HepG2 (cell line): ENCODE measurements around the gene FAR1. TPM values are rescaled to one million over a fixed set of nuclear protein-coding genes. Genes with fewer than 3 reads are reported as not detected.

Experiments used
- ATAC-seq: fragments of 200-7000 bp; cut with Tn5 transposase; 3 replicates; pipeline ENCODE4 v1.9.1; 2020; ENCODE audit warnings: mild to moderate bottlenecking, moderate library complexity
- BruUV-seq: library from RNA; stranded (reverse); fragments of 400-500 nt; replicated peaks from 2 replicates; lab custom pipeline; 2021; lab: Mats Ljungman, UMichigan
- CTCF ChIA-PET: fragments of 300-600 bp; formaldehyde crosslinking; extraction: SDS; loops from one replicate; lab custom pipeline; 2021; ENCODE audit warnings: low total read pairs, inconsistent platforms, low intra/inter-chr PET ratio; lab: Yijun Ruan, JAX
- POLR2A ChIA-PET: fragments of 350-600 bp; sonication (Branson Sonifier 250); formaldehyde crosslinking; loops from one replicate; lab custom pipeline; 2020; ENCODE audit warnings: antibody characterized with exemption, inconsistent platforms; lab: Yijun Ruan, JAX
- DNase-seq: peaks from one replicate; pipeline ENCODE4 v3.0.0-alpha.2; 2015; ENCODE audit warnings: low spot score
- FAIRE-seq: peaks from 3 replicates; lab custom pipeline; 2011; peaks lifted over from hg19 to GRCh38; lab: Jason Lieb, UNC
- H2AFZ ChIP-seq: one replicate; pipeline ENCODE4 v1.6.1; 2011; ENCODE audit warnings: low read length, inconsistent platforms
- H3K27ac ChIP-seq: fragments of 300-600 bp; 3 replicates; pipeline ENCODE4 v1.8.0; 2011; ENCODE audit warnings: mixed run types, mild to moderate bottlenecking, mixed read lengths, low read length, inconsistent platforms; ENCODE audit not compliant: insufficient read depth; ENCODE audit errors: extremely low read length
- H3K27me3 ChIP-seq, 2 experiments: fragments of 200-600 bp in 1 of 2; 2 replicates in 1 of 2; 3 replicates in 1 of 2; pipeline versions ENCODE4 v1.6.0 to v1.8.0; 2011; ENCODE audit warnings: low read length in 2 of 2, mild to moderate bottlenecking in 2 of 2, moderate library complexity in 2 of 2, inconsistent platforms in 1 of 2; ENCODE audit not compliant: insufficient read depth in 2 of 2, control insufficient read depth in 1 of 2
- H3K36me3 ChIP-seq, 2 experiments: fragments of 200-600 bp in 1 of 2; replicated peaks in 1 of 2; 2 replicates in 1 of 2; 3 replicates in 1 of 2; pipeline versions ENCODE4 v1.5.1 to v1.8.0; 2011; ENCODE audit warnings: low read length in 2 of 2, inconsistent platforms in 1 of 2; ENCODE audit not compliant: insufficient read depth in 2 of 2, control insufficient read depth in 1 of 2
- H3K4me1 ChIP-seq: 2 replicates; pipeline ENCODE4 v1.5.1; 2012; ENCODE audit warnings: low read length, inconsistent platforms; ENCODE audit not compliant: insufficient read depth
- H3K4me2 ChIP-seq: 2 replicates; pipeline ENCODE4 v1.6.0; 2011; ENCODE audit warnings: low read depth, low read length, inconsistent platforms
- H3K4me3 ChIP-seq, 3 experiments: fragments of 200-600 bp in 1 of 3; sonication (generic), shearing (Covaris generic) in 1 of 3; replicated peaks in 1 of 3; 2 replicates each; pipeline ENCODE4 v1.5.1; 2011 to 2016; ENCODE audit warnings: low read length in 3 of 3, inconsistent platforms in 2 of 3, low read depth in 2 of 3, mild to moderate bottlenecking in 2 of 3, control low read depth in 1 of 3, mixed read lengths in 1 of 3; ENCODE audit not compliant: insufficient read depth in 1 of 3
- H3K79me2 ChIP-seq: one replicate; pipeline ENCODE4 v1.6.1; 2011; ENCODE audit warnings: low read length, inconsistent platforms; ENCODE audit not compliant: insufficient read depth
- H3K9ac ChIP-seq: 2 replicates; pipeline ENCODE4 v1.6.0; 2011; ENCODE audit warnings: mild to moderate bottlenecking, low read depth, low read length, inconsistent platforms; ENCODE audit not compliant: insufficient read depth
- H3K9me3 ChIP-seq: 2 replicates; pipeline ENCODE4 v1.5.1; 2012; ENCODE audit warnings: mild to moderate bottlenecking, low read length
- H4K20me1 ChIP-seq: 2 replicates; pipeline ENCODE4 v1.6.0; 2011; ENCODE audit warnings: inconsistent platforms, mild to moderate bottlenecking, low read length, moderate library complexity; ENCODE audit not compliant: insufficient read depth
- ATF3 ChIP-seq: sonication (generic); formaldehyde crosslinking; IDR thresholded peaks from 2 replicates; pipeline ENCODE4 v1.4.0; 2020; ENCODE audit warnings: missing genetic modification reagents
- ATF4 ChIP-seq, 2 experiments: fragments of 450-650 bp in 1 of 2; sonication (generic) in 1 of 2; formaldehyde crosslinking; IDR thresholded peaks; 2 replicates each; pipeline versions ENCODE4 v1.5.0 to v1.8.0; 2020 to 2022; ENCODE audit warnings: mild to moderate bottlenecking in 1 of 2, missing genetic modification reagents in 1 of 2
- CTCF ChIP-seq: sonication (generic); formaldehyde crosslinking; IDR thresholded peaks from 2 replicates; pipeline ENCODE4 v1.5.0; 2020; ENCODE audit warnings: mild to moderate bottlenecking, missing genetic modification reagents, moderate library complexity
- DNMT1 ChIP-seq: sonication (generic); formaldehyde crosslinking; IDR thresholded peaks from 2 replicates; pipeline ENCODE4 v1.5.1; 2020; ENCODE audit warnings: mild to moderate bottlenecking, missing genetic modification reagents
- DZIP1 ChIP-seq: sonication (generic); formaldehyde crosslinking; IDR thresholded peaks from 2 replicates; pipeline ENCODE4 v1.5.0; 2020; ENCODE audit warnings: mild to moderate bottlenecking, missing genetic modification reagents
- FOXA1 ChIP-seq, 2 experiments: fragments of 450-650 bp in 1 of 2; sonication (generic) in 1 of 2; formaldehyde crosslinking in 1 of 2; IDR thresholded peaks; 2 replicates each; pipeline versions ENCODE4 v1.4.0 to v1.6.1; 2016 to 2020; ENCODE audit warnings: missing genetic modification reagents in 1 of 2
- KDM5B ChIP-seq: sonication (generic); formaldehyde crosslinking; IDR thresholded peaks from 2 replicates; pipeline ENCODE4 v1.4.0; 2020; ENCODE audit warnings: missing genetic modification reagents, mild to moderate bottlenecking, borderline replicate concordance
- PHF5A ChIP-seq: IDR thresholded peaks from one replicate; pipeline ENCODE4 v1.6.1; 2018; ENCODE audit warnings: low read depth, missing genetic modification reagents; ENCODE audit not compliant: unreplicated experiment
- ZBTB1 ChIP-seq: sonication (generic); formaldehyde crosslinking; IDR thresholded peaks from 2 replicates; pipeline ENCODE4 v1.4.0; 2020; ENCODE audit warnings: missing genetic modification reagents, borderline replicate concordance
- ZEB1 ChIP-seq: IDR thresholded peaks from 2 replicates; pipeline ENCODE4 v1.6.1; 2012; ENCODE audit warnings: mild to moderate bottlenecking, low read depth, inconsistent platforms; ENCODE audit not compliant: insufficient replicate concordance
- ZNF263 ChIP-seq: sonication (generic); formaldehyde crosslinking; IDR thresholded peaks from 2 replicates; pipeline ENCODE4 v1.4.0; 2020; ENCODE audit warnings: missing genetic modification reagents
- ZNF292 ChIP-seq: sonication (generic); formaldehyde crosslinking; IDR thresholded peaks from 2 replicates; pipeline ENCODE4 v1.8.1; 2022; ENCODE audit warnings: mild to moderate bottlenecking, low read depth, missing genetic modification reagents, borderline replicate concordance
- ZNF30 ChIP-seq: sonication (generic); formaldehyde crosslinking; IDR thresholded peaks from 2 replicates; pipeline ENCODE4 v1.5.0; 2020; ENCODE audit warnings: mild to moderate bottlenecking, missing genetic modification reagents
- ZNF446 ChIP-seq: sonication (generic); formaldehyde crosslinking; IDR thresholded peaks from 2 replicates; pipeline ENCODE4 v1.5.0; 2020; ENCODE audit warnings: mild to moderate bottlenecking, missing genetic modification reagents
- ZNF574 ChIP-seq: sonication (generic); formaldehyde crosslinking; IDR thresholded peaks from 2 replicates; pipeline ENCODE4 v1.4.0; 2020; ENCODE audit warnings: missing genetic modification reagents
- WGBS: methylation state at CpG from one replicate; pipeline ENCODE4 v1.1.6; 2017; ENCODE audit warnings: low lambda C conversion rate; 5-methylcytosine and 5-hydroxymethylcytosine counted together
- in situ Hi-C: cut with HindIII; loops from 2 replicates; pipeline ENCODE4 v1.10.0; 2017; ENCODE audit warnings: low pct_unique_long_range_greater_than_20kb; ENCODE audit not compliant: extremely low pct_ligation_motif_present
- intact Hi-C: fragments of 100-400 bp; cut with micrococcal nuclease; formaldehyde crosslinking; loops from one replicate; pipeline ENCODE4 v1.10.0; 2022; ENCODE audit not compliant: unreplicated experiment
- polyA plus RNA-seq, 8 experiments: library from polyadenylated mRNA; depleted of rRNA in 3 of 8; stranded (reverse) in 7 of 8; unstranded in 1 of 8; fragments of >200 nt; fragmentation: Illumina TruSeq in 4 of 8; extraction: Trizol in 4 of 8; gene quantifications; 2 replicates each; pipeline versions ENCODE4 v1.2.1 to v1.2.3, GENCODE V29; 2011 to 2016; ENCODE audit warnings: low read depth in 4 of 8, missing spikeins in 1 of 8, mixed read lengths in 1 of 8; ENCODE audit not compliant: insufficient read depth in 1 of 8
- total RNA-seq, 5 experiments: library from RNA; depleted of rRNA; stranded (reverse); fragments of >200 nt; fragmentation: Illumina TruSeq; extraction: Trizol; gene quantifications; 2 replicates each; pipeline ENCODE4 v1.2.3, GENCODE V29; 2016; ENCODE audit warnings: low read depth in 1 of 5

Gene FAR1
- total and polyA plus RNA-seq, 2 of the 13 experiments (the other 11 are each of a cell fraction or from before 2014, with no cell fraction given), result 0.40 to 0.95 TPM

GRCh38 chr11:13726456-13726855, 58.0 kb downstream of the FAR1 start:
- Histone ChIP-seq H3K4me3 (no peak overlapping the region), H3K79me2 (no peaks in the 10 kb centered on the region), H4K20me1 (no peaks in the 10 kb centered on the region), H3K4me1 (no peaks in the 10 kb centered on the region), H3K27me3 (no peaks in the 10 kb centered on the region), H3K9me3 (no peaks in the 10 kb centered on the region), H3K4me2 (no peak overlapping the region), H2AFZ (no peak overlapping the region), H3K27ac (no peak overlapping the region), H3K9ac (no peak overlapping the region), H3K36me3 (no peaks in the 10 kb centered on the region)
- in situ Hi-C loops, result no loop called here
- no TSS peak for BruUV-seq
- no peak for ATAC-seq
- CTCF ChIA-PET, result no interaction called here
- intact Hi-C loops, result no loop called here
- DNase-seq, result no peak
- 19% methylated on average over 1 of the region's 1 CpG for WGBS
- FAIRE-seq, result no peak
- POLR2A ChIA-PET, result no interaction called here
- no peak for TF ChIP-seq DNMT1 (CRISPR knock-in tag)
- no peak for TF ChIP-seq DZIP1 (CRISPR knock-in tag)
- TF ChIP-seq CTCF (CRISPR knock-in tag), result no peak
- TF ChIP-seq ATF3 (CRISPR knock-in tag), result no peak
- TF ChIP-seq ZNF574 (CRISPR knock-in tag), result no peak
- no peak for TF ChIP-seq ZEB1
- TF ChIP-seq KDM5B, result no peak
- TF ChIP-seq ZNF446 (CRISPR knock-in tag), result no peak
- TF ChIP-seq ZNF263 (CRISPR knock-in tag), result no peak
- no peak for TF ChIP-seq ZNF292 (CRISPR knock-in tag)
- no peak for TF ChIP-seq ZBTB1
- no peak for TF ChIP-seq PHF5A (CRISPR knock-in tag)
- TF ChIP-seq FOXA1 (IDR thresholded peaks at IDR 0.05), result no peak
- TF ChIP-seq FOXA1 (CRISPR knock-in tag; IDR thresholded peaks at IDR 0.05), result no peak
- no peak for TF ChIP-seq ATF4 (CRISPR knock-in tag; IDR thresholded peaks at IDR 0.05)
- TF ChIP-seq ZNF30 (CRISPR knock-in tag), result no peak
